Bronchial epithelial cell (primary cell): ENCODE results near the gene XKR3. TPM values are rescaled to one million over a fixed set of nuclear protein-coding genes. Genes with fewer than 3 reads are reported as not detected.
"Not testable (repeated sequence)": the region's sequence is repeated elsewhere in the genome, so short reads cannot be mapped to it uniquely, and the experiment has no call there.

ENCODE experiments used
- DNase-seq: peaks from one replicate; pipeline ENCODE4 v3.0.0-alpha.2; 2010; ENCODE audit warnings: low read depth
- FAIRE-seq: peaks from 2 replicates; lab custom pipeline; 2011; peaks lifted over from hg19 to GRCh38; lab: Jason Lieb, UNC
- H3K27me3 ChIP-seq: 2 replicates; pipeline ENCODE4 v1.5.1; 2011; ENCODE audit warnings: low read length; ENCODE audit not compliant: control insufficient read depth, insufficient read depth
- H3K36me3 ChIP-seq: 2 replicates; pipeline ENCODE4 v1.5.1; 2011; ENCODE audit warnings: low read length; ENCODE audit not compliant: control insufficient read depth, insufficient read depth
- H3K4me3 ChIP-seq: 2 replicates; pipeline ENCODE4 v1.5.1; 2011; ENCODE audit warnings: mild to moderate bottlenecking, low read depth, low read length, control low read depth
- total RNA-seq: library from RNA; depleted of rRNA; stranded (reverse); fragments of >200 nt; gene quantifications from 2 replicates; pipeline ENCODE4 v1.2.1, GENCODE V29; 2014
- TF ChIP-seq, protein P1 (sequence below): IDR thresholded peaks from 2 replicates; pipeline ENCODE4 v1.5.1; 2011; ENCODE audit warnings: mild to moderate bottlenecking, moderate library complexity, low read length, control low read depth, inconsistent platforms; ENCODE audit not compliant: insufficient read depth, severe bottlenecking

XKR3 gene
- not detected in 2 replicates for total RNA-seq

DNA sequence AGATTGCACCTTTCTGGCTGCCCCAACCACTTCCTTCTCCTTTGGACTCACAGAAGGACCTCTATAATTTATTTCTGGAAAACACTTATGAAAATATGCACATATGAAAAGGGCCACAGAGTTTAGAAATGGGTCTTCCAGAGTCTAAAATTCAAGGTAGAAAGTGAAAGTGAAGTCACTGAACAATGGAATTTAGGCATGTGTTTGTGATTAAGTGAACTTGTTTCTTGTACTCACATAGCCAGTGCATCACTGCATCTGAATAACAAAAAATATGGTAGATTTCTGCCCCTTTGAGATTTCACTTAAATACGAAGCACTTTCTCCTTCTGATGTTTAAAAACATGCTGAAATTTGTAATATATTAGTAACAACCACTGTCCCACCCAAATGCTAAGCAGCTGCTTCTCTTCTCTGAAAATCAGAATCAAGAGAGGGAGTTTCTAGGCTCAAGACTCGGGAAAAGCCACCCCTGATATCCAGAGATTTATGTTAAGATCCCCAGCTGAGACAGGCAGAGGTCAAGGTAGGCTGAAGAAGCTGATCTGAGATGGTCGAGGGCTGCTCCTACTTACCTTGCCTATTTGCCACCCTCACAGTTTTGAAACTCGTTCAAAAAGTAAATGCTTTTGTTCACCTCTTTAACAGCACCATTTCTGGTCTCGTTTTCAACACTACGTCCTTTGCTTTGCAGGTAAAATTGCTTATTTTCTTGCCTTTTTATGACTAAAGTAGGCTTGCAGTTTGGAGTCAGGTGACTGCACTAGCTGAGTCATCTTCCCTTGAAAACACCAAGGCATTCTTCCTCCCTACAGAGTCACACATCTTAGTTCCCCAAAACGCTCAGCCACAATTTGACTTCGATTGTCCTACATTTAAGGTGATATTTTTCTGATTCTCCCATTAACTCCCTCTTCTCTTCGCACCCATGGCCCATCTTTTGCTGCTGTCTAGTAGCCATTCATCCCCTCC is at the start of gene XKR3:
XKR3 (minus strand) TSS at position 696 of the 972 bp plus-strand sequence. CDS start 17,338 bp downstream, outside the sequence.
- Histone ChIP-seq H3K27me3 (no peaks in the 10 kb centered on the region), H3K36me3 (no peaks in the 10 kb centered on the region), H3K4me3 (no peak within 1 kb of the TSS)
- FAIRE-seq (no peak), DNase-seq (no peak)
- TF ChIP-seq, protein P1, sequence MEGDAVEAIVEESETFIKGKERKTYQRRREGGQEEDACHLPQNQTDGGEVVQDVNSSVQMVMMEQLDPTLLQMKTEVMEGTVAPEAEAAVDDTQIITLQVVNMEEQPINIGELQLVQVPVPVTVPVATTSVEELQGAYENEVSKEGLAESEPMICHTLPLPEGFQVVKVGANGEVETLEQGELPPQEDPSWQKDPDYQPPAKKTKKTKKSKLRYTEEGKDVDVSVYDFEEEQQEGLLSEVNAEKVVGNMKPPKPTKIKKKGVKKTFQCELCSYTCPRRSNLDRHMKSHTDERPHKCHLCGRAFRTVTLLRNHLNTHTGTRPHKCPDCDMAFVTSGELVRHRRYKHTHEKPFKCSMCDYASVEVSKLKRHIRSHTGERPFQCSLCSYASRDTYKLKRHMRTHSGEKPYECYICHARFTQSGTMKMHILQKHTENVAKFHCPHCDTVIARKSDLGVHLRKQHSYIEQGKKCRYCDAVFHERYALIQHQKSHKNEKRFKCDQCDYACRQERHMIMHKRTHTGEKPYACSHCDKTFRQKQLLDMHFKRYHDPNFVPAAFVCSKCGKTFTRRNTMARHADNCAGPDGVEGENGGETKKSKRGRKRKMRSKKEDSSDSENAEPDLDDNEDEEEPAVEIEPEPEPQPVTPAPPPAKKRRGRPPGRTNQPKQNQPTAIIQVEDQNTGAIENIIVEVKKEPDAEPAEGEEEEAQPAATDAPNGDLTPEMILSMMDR: no peak

DNA sequence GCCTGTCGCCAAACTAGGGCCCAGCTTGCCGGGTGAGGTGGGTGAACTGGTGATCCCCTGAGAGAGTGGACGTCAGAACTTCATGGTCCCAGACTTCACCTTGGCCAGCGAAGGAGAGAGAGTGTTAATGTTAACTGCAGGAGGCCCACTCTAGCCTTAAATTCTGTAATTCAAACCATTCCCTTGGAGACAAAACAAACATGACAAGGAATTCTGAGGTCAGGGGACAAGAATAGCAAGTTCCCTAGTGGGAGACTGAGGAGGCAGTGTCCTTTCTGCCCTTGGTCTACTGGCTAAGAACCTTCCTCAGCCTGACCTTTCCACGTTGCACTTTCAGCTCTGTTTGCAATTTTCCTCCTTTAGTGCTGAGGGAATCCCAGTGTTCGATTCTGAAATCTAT is 44.4 kb upstream of the XKR3 start:
- not testable (repeated sequence) for H3K36me3 ChIP-seq, H3K27me3 ChIP-seq, DNase-seq, FAIRE-seq, H3K4me3 ChIP-seq

DNA sequence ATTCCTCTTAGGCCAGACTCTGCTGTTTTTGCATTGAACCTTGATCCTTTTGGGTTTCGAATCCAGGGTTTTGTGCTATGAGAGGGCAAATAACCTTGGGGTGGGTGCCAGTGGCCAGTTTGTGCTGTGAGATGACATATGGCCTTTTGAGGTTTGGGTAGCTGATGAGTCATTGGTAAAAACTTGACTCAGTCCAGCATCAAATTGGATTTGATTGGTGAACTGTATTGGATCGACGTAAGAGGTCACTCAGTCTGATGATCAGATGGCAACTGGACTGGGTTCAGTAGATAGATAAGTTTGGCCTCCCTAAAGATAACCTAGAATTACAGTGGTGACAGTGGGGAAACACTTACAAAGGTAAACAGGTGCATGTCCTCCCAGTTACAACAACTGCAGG is 41.0 kb upstream of the XKR3 start:
- H3K27me3 ChIP-seq: no peaks in the 10 kb centered on the region
- TF ChIP-seq, protein P1: no peak
- H3K36me3 ChIP-seq: no peaks in the 10 kb centered on the region
- no peak overlapping the region for H3K4me3 ChIP-seq
- FAIRE-seq (no peak), DNase-seq (no peak)

DNA sequence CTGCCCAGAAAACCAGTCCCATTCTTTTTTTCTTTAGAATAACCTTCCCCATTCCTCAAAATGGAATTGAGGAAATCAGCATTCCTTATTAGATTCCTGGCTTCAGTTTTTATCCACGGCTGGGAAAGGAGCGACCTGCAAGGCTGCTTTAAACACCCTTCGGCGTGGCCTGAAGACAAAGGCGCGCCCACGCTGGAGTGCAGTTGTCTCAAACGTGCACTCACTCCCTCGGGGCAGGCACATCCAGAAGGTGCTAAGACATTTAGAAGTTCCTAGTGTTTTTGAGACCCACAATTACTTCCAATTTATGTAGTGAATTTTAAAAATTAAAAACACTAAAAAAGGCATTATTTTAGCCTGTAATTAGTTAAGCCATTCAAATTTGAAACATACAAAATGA is 31.6 kb upstream of the XKR3 start:
- FAIRE-seq, H3K27me3 ChIP-seq, H3K4me3 ChIP-seq, DNase-seq, H3K36me3 ChIP-seq: not testable (repeated sequence)

DNA sequence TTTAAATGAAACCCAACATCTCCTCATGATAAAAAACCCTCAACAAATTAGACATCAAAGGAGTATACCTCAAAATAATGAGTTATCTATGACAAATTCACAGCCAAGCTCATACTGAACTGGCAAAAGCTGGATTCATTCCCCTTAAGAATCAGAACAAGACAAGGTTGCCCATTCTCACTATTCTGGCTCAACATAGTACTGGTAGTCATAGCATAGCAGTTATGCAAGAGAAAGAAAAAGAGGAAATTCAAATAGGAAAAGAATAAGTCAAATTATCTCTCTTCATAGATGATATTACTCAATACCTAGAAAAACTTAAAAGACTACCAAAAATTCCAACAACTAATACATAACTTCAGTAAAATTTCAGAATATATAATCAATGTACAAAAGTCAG is 29.4 kb upstream of the XKR3 start:
- Histone ChIP-seq H3K27me3 (no peaks in the 10 kb centered on the region), H3K36me3 (no peaks in the 10 kb centered on the region), H3K4me3 (no peak overlapping the region)
- FAIRE-seq (no peak), DNase-seq (no peak)
- TF ChIP-seq, protein P1: no peak

DNA sequence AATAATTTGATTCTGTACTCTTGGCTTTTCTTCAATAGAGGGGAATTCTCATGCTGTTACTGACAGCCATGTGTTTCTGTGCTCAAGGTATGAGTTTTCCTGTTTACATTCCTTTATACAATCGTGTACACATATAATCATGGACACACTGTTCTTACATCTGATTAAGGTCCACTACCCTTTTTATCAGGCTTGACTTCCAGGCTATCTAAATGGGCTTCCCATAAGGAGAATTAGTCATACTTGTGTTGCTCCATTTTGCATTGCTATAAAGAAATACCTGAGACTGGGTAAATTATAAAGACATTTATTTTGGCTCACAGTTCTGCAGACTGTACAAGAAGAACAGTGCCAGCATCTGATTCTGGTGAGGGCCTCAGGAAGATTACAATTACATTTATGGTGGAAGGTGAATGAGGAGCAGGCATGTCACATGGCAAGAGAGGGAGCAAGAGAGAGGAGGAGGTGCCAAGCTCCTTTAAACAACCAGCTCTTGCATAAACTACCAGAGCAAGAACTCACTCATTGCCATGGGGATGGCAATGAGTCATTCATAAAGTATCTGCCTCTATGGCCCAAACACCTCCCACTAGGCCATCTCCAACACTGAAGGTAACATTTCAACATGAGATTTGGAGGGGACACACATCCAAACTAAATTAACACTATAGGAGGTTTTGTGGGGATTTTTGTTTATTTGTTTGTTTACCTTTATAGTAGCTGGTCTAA is 26.2 kb upstream of the XKR3 start:
- H3K27me3 ChIP-seq, FAIRE-seq, H3K4me3 ChIP-seq, H3K36me3 ChIP-seq: not testable (repeated sequence)
- DNase-seq: peak; percentile 6

DNA sequence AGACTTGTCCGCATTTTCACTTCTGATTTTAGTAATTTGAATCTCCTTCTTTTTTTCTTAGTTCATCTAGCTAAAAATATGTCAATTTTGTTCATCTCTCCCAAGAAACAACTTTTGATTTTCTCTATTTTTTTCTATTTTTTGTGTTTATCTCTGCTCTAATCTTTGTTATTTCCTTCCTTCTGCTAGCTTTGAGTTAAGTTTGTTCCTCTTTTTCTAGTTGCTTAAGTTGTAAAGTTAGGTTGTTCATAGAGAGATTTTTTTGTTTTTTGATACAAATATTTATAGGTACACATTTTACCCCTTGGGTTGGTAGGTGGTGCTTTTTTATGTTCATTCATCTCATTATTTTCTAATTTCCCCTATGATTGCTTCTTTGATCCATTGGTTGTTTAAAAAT is 22.1 kb upstream of the XKR3 start:
- TF ChIP-seq, protein P1: no peak
- Histone ChIP-seq H3K36me3 (no peaks in the 10 kb centered on the region), H3K27me3 (no peaks in the 10 kb centered on the region), H3K4me3 (no peak overlapping the region)
- FAIRE-seq (no peak), DNase-seq (no peak)
